RCC 7860 (cell line): ENCODE data around the gene P4HA2.
"Not testable (repeated sequence)": the region's sequence is repeated elsewhere in the genome, so short reads cannot be mapped to it uniquely, and the experiment has no call there.

Experiments
- DNase-seq: peaks from one replicate; pipeline ENCODE4 v3.0.0-alpha.2; 2015; ENCODE audit warnings: low spot score
- FAIRE-seq: peaks from 2 replicates; lab custom pipeline; 2012; peaks lifted over from hg19 to GRCh38; lab: Jason Lieb, UNC

The P4HA2 gene

GRCh38 chr5:132162945-132163344 lies 64.7 kb downstream of the P4HA2 start:
- DNase-seq (no peak), FAIRE-seq (no peak)

DNA sequence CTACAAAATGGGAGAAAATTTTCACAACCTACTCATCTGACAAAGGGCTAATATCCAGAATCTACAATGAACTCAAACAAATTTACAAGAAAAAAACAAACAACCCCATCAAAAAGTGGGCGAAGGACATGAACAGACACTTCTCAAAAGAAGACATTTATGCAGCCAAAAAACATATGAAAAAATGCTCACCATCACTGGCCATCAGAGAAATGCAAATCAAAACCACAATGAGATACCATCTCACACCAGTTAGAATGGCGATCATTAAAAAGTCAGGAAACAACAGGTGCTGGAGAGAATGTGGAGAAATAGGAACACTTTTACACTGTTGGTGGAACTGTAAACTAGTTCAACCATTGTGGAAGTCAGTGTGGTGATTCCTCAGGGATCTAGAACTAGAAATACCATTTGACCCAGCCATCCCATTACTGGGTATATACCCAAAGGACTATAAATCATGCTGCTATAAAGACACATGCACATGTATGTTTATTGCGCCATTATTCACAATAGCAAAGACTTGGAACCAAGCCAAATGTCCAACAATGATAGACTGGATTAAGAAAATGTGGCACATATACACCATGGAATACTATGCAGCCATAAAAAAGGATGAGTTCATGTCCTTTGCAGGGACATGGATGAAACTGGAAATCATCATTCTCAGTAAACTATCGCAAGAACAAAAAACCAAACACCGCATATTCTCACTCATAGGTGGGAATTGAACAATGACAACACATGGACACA lies 65.9 kb downstream of the P4HA2 start:
- not testable (repeated sequence) for FAIRE-seq, DNase-seq

GRCh38 chr5:132156413-132156812 lies 71.2 kb downstream of the P4HA2 start:
- no peak for DNase-seq
- FAIRE-seq: no peak

DNA sequence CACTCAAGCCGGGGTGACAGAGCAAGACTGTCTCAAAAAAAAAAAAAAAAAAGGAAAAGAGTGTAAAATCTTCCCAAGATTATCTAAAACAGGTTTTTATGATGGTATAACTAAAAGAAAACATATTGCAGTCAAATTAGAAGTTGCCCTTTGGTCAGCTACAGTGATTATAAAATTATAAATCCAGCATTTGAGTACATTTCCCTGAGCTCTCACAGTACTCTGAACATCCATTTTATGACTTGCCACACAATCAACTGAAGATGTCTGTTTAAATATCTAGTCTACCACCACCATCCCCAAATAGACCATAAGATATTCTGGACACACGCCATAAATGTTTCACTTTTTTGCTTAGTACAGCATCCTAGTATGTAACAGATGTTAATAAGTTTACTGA lies 77.1 kb downstream of the P4HA2 start:
- DNase-seq: no peak
- FAIRE-seq: no peak

DNA sequence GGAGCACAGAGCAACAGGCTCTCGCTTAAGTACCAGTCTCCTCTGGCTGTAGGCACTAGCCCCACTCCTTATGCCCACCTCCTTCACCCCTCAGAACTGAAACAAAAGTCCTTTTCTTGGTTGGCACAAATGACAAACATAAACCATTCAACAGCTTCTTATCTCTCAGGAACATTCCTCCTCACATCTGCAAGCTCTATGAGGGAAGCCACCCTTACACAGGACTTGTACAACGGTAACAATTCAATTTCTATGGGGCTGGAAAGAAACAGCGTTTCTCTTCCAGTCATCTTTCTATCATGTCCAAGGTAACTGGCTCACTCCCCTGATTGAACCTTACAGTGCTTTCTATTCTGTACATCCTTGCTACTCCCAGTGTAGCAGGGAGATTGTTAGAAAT lies 80.0 kb downstream of the P4HA2 start:
- DNase-seq (no peak), FAIRE-seq (no peak)

DNA sequence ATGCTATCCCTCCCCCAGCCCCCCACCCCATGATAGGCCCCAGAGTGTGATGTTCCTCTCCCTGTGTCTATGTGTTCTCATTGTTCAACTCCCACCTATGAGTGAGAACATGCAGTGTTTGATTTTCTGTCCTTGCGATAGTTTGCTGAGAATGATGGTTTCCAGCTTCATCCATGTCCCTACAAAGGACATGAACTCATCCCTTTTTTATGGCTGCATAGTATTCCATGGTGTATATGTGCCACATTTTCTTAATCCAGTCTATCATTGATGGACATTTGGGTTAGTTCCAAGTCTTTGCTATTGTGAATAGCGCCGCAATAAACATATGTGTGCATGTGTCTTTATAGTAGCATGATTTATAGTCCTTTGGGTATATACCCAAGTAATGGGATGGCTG lies 82.3 kb downstream of the P4HA2 start:
- not testable (repeated sequence) for DNase-seq, FAIRE-seq

DNA sequence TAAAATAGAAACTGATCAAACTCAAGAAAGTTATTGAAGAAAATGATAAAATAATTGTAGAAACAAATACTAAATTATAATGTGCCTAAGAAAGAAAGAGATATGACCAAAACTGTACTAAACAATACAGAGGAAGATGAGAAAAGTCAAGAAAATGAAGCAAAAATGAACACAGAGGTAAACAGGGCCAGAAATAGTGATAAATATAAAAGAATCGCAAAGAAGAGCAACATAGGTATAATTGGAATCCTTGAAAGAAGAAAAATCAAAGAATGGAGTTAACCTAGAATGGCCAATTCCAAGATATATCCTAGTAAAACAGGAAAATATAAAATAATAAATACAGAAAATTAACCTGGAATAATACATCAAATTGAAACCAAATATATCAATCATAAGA lies 84.5 kb downstream of the P4HA2 start:
- FAIRE-seq (no peak), DNase-seq (no peak)

DNA sequence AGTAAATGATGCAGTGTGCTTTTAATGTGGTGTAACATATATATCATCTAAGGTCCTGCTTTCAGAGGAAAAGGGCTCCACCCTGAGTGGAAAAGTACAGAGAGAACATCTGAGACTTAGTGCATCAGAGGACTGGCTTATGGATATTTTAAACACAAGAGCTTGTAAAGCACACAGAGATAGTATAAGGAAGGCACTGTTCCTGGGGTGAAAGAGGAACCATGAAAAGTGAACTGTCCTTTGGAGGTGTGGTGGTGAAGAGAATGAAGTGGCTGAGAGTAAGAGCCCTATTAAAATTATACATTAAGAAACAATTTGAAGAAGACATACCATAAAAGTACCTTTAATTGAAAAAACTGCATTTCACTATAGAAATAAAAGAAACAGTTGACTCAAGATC lies 85.2 kb downstream of the P4HA2 start:
- no peak for FAIRE-seq
- no peak for DNase-seq
